Omental fat pad (tissue), 4 donors: Measurements from ENCODE around the gene AFF3. TPM values are rescaled to one million over a fixed set of nuclear protein-coding genes. Genes with fewer than 3 reads are reported as not detected.

ENCODE experiments used
- ATAC-seq: fragments of 150-250 bp; one replicate; pipeline ENCODE4 v1.9.1; 2016; ENCODE audit warnings: mild to moderate bottlenecking, moderate library complexity; ENCODE audit not compliant: low FRiP score
- DNase-seq: peaks from one replicate; pipeline ENCODE4 v3.0.0-alpha.2; 2019; ENCODE audit warnings: low spot score
- total RNA-seq, 4 donors: library from RNA; depleted of rRNA; stranded (reverse); fragments of >200 nt; gene quantifications; one replicate each; pipeline ENCODE4 v1.1.0, GENCODE V29; 2016
- TF ChIP-seq, protein P1 (sequence below), 3 donors: fragments of 450-650 bp; IDR thresholded peaks; one replicate each; pipeline ENCODE4 v1.5.1; 2016 to 2017; ENCODE audit warnings: antibody characterized with exemption in 3 of 3, mild to moderate bottlenecking in 3 of 3, moderate library complexity in 2 of 3

AFF3 gene
- total RNA-seq, 4 donors from 2014 or later: 1.4 to 6.0 (median 2.7) TPM

DNA sequence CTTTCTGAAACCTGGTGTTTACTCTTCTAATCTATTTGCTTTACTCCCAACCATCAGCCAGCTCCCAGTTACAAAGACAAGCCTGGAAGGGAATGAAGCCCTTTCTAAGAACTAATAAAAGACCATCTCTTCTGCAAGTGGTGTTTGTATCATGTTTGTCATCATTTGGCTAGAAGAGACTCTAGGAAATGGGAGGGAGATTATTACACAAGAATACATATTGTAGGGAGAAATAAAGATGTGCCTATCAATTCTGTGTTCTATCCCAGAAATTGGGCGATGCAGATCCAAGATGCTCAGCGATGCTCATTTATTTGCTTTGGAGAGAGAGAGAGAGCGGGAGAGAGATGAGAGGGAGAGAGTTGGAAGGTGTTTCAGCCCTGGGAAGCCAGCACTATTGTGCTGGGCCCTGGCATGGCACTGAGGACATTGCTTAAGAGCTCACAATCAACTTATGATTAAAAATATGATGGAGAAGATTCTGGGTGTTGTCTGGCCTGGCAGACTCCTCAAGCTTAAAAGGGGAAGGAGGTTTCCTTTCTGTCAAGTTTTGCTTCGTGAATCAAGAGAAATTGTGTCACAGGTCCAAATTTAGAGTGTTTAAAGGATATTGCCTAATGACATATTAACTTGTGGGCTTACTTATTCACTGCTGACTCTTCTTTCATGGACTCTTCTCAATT, 41.8 kb upstream of the AFF3 start:
- TF ChIP-seq, protein P1, sequence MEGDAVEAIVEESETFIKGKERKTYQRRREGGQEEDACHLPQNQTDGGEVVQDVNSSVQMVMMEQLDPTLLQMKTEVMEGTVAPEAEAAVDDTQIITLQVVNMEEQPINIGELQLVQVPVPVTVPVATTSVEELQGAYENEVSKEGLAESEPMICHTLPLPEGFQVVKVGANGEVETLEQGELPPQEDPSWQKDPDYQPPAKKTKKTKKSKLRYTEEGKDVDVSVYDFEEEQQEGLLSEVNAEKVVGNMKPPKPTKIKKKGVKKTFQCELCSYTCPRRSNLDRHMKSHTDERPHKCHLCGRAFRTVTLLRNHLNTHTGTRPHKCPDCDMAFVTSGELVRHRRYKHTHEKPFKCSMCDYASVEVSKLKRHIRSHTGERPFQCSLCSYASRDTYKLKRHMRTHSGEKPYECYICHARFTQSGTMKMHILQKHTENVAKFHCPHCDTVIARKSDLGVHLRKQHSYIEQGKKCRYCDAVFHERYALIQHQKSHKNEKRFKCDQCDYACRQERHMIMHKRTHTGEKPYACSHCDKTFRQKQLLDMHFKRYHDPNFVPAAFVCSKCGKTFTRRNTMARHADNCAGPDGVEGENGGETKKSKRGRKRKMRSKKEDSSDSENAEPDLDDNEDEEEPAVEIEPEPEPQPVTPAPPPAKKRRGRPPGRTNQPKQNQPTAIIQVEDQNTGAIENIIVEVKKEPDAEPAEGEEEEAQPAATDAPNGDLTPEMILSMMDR (IDR thresholded peaks at IDR 0.05): no peak
- DNase-seq (no peak), ATAC-seq (no peak)

DNA sequence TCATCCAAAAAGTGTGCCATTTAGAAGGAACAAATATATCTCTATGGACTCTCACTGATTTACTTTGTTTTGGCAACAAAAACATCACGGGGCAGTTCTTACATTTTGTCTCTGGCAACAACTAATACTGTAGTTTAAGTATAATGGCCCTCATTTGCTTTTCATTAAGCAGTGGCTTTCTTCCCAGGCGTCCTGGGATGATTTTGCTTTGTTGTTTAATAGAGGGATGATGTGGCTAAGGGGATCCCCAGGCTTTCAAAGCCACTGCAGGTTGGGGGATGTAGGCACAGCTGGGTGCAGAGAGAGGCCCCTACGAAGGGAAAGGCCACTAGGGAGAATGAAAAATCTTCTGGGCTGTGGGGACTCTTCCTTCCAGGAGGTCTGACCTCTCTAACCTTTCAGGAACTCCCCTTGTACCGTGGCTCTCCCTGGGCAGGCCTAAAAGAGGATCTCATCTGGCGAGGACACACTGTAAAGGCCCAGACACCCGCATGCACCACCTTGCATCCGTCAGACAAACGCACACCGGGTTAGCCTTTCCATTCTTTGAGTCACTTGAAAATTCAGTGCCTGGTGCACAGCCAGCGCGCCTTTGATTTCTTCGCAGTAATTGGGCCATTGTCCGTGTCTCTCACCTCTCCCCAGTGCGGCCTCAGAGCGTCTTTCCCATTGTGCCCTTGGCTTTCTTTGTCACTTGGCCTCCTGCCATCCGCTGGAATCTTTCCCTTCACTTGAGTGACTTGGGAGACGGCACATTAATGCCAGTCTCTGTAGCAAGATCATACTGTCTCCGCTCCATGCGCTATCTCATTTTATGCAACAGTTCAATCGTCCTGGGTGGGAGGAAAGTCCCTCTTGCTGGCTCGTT, 40.3 kb upstream of the AFF3 start:
- DNase-seq (no peak), ATAC-seq (no peak)
- TF ChIP-seq, protein P1 (IDR thresholded peaks at IDR 0.05): no peak

DNA sequence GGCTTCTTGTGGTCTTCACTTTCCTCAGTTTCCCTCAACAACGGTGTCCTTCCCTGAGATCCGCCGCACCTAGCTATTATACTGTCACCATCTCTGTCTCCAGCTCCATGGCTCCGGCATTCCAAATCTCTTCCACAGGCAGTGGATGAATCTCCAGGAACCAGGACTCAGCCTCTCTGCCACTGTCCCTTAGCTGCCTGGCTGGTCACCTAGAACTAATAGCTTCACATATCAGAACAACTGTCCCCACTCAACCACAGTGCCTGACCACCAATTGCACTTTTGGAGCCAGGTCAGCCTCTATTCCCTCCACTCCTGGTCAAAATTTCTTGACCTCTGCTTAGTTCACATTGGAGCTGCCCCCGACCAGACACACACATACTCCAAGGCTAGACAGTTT, 38.1 kb upstream of the AFF3 start:
- ATAC-seq (no peak), DNase-seq (no peak)
- TF ChIP-seq, protein P1 (IDR thresholded peaks at IDR 0.05): no peak

DNA sequence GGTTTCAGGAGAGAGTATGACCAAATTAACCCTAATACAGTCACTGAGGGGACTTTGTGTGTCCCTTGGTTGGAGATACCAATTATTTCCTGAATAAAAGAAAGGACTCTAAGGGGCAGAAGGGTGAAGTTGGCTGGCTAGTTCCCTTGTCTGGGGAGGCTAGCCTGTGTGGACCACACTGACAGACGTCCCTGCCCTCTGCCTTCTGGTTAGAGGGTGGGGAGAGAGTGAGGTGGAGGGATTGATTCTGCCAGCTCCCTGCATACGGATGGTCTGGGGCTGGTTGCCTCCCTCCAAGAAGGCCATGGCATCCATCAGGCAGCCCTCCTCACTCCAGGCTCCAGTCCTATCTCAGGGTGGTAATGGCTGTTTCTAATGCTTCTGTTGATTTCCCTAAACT, 37.4 kb upstream of the AFF3 start:
- no peak for DNase-seq
- TF ChIP-seq, protein P1 (IDR thresholded peaks at IDR 0.05): no peak
- no peak for ATAC-seq

DNA sequence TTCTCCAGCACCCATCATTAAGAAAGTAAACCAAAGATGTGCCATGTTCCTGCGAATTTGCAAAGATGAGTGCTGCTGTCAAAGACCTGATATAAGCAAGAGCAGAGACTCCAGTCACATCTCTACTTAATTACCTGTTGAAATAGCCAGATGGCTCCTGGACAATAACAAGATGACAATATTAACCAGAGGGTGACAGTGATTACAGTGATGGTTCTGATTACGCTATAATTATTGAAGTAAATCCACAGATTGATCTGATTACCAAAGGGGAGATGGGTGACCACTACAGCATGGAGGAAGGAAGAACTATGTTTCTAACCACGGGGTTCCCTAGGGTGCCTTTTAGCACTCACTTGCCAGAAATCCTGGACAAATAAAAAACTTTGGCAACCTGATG, 36.5 kb upstream of the AFF3 start:
- TF ChIP-seq, protein P1 (IDR thresholded peaks at IDR 0.05): no peak
- DNase-seq (no peak), ATAC-seq (no peak)

DNA sequence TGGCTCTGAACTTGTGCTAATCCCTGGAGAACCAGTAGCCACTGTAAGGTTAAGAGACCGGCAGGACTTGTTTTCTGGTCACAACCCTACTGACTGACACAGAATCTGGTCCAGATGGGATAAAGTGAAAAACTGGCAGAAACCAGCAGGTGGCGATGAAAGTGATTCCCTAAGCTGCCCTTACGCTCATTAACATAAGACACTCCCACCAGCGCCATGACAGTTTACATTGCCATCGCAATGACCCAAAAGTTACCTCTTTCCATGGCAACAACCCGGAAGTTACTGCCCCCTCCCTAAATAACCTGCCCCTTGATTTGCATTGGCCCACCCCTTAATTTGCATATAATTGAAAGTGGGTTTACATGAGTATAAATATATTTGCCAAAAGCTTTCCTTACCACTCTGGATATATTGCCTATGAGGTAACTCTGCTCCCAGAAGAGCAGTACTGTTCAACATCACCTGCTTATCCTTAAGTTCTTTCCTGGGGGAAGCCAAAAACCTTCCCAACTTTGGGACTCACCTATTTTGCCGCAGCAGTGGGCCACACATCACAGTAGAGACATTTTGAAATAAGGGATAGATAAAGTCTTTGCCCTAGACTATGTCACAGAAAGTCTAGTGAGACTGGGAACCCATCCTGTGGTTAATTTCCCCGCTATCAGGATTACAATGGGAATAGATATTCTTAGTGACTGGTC, 35.8 kb upstream of the AFF3 start:
- ATAC-seq (no peak), DNase-seq (no peak)
- TF ChIP-seq, protein P1 (IDR thresholded peaks at IDR 0.05): no peak
